H1 (cell line): Measurements from ENCODE around the gene DMC1. TPM values are rescaled to one million over a fixed set of nuclear protein-coding genes. Genes with fewer than 3 reads are reported as not detected.
A peak's percentile ranks its signal among the peaks of the same experiment; 100 is the strongest.

Experiments used
- ASH2L ChIP-seq: fragments of 200-600, 300-600 bp; sonication (generic); IDR thresholded peaks from one replicate; pipeline ENCODE4 v1.7.1; 2017; ENCODE audit warnings: low read length
- CBX5 ChIP-seq: fragments of 300-800, 300-1000 bp; sonication (generic); IDR thresholded peaks from 2 replicates; pipeline ENCODE4 v1.7.1; 2016; ENCODE audit warnings: antibody characterized with exemption, low read length, low read depth
- CBX8 ChIP-seq: fragments of 300-800, 300-1000 bp; sonication (generic); IDR thresholded peaks from 2 replicates; pipeline ENCODE4 v1.7.1; 2016; ENCODE audit warnings: low read depth, low read length, borderline replicate concordance
- CEBPB ChIP-seq: IDR thresholded peaks from 2 replicates; pipeline ENCODE4 v1.6.1; 2012; ENCODE audit warnings: low read depth, low read length
- CHD1 ChIP-seq: IDR thresholded peaks from 2 replicates; pipeline ENCODE4 v1.6.1; 2012; ENCODE audit warnings: low read depth, low read length, improper control_type of control experiment
- CHD2 ChIP-seq: IDR thresholded peaks from 2 replicates; pipeline ENCODE4 v1.6.1; 2012; ENCODE audit warnings: low read length, improper control_type of control experiment
- CTBP2 ChIP-seq: IDR thresholded peaks from 2 replicates; pipeline ENCODE4 v1.7.0; 2011; ENCODE audit warnings: borderline replicate concordance, mild to moderate bottlenecking, moderate library complexity, mixed read lengths, low read length; ENCODE audit not compliant: insufficient read depth, insufficient read length
- EGR1 ChIP-seq: IDR thresholded peaks from 2 replicates; pipeline ENCODE4 v1.6.1; 2011; ENCODE audit warnings: low read depth, low read length, borderline replicate concordance
- GABPA ChIP-seq: IDR thresholded peaks from 2 replicates; pipeline ENCODE4 v1.6.1; 2011; ENCODE audit warnings: mild to moderate bottlenecking, low read length, moderate library complexity, borderline replicate concordance; ENCODE audit not compliant: insufficient read depth
- HDAC6 ChIP-seq: IDR thresholded peaks from one replicate; pipeline ENCODE4 v1.7.1; 2012; ENCODE audit warnings: low read depth, mild to moderate bottlenecking, inconsistent platforms, low read length, moderate library complexity
- JUND ChIP-seq: IDR thresholded peaks from 2 replicates; pipeline ENCODE4 v1.6.1; 2011; ENCODE audit warnings: mild to moderate bottlenecking, improper control_type of control experiment, low read length
- KDM4A ChIP-seq: IDR thresholded peaks from one replicate; pipeline ENCODE4 v1.7.1; 2012; ENCODE audit warnings: low read depth, mild to moderate bottlenecking, moderate library complexity, low read length, inconsistent platforms; ENCODE audit not compliant: severe bottlenecking
- NRF1 ChIP-seq: IDR thresholded peaks from 2 replicates; pipeline ENCODE4 v1.6.1; 2011; ENCODE audit warnings: mild to moderate bottlenecking, low read depth, low read length, improper control_type of control experiment
- PHF8 ChIP-seq: fragments of 200-600 bp; sonication (generic); conservative IDR thresholded peaks from 2 replicates; pipeline ENCODE4 v1.7.1; 2012; ENCODE audit warnings: low read depth, mild to moderate bottlenecking, inconsistent platforms, low read length, moderate library complexity
- POLR2A ChIP-seq, 2 experiments: IDR thresholded peaks; 1 replicate in 1 of 2; 2 replicates in 1 of 2; pipeline ENCODE4 v1.6.1; 2011; ENCODE audit warnings: low read depth in 2 of 2, low read length in 2 of 2, mild to moderate bottlenecking in 2 of 2; ENCODE audit errors: control extremely low read depth in 1 of 2
- RAD21 ChIP-seq, 2 experiments: IDR thresholded peaks in 1 of 2; conservative IDR thresholded peaks in 1 of 2; 2 replicates each; pipeline ENCODE4 v1.6.1; 2011; ENCODE audit warnings: low read depth in 2 of 2, low read length in 2 of 2, improper control_type of control experiment in 1 of 2, inconsistent platforms in 1 of 2, mild to moderate bottlenecking in 1 of 2, moderate library complexity in 1 of 2
- SIN3A ChIP-seq, 2 experiments: IDR thresholded peaks in 1 of 2; conservative IDR thresholded peaks in 1 of 2; 2 replicates each; pipeline ENCODE4 v1.6.1; 2011 to 2012; ENCODE audit warnings: low read length in 2 of 2, improper control_type of control experiment in 1 of 2, low read depth in 1 of 2, mild to moderate bottlenecking in 1 of 2
- SIRT6 ChIP-seq: IDR thresholded peaks from one replicate; pipeline ENCODE4 v1.7.1; 2012; ENCODE audit warnings: low read length, inconsistent platforms
- SIX5 ChIP-seq: IDR thresholded peaks from 2 replicates; pipeline ENCODE4 v1.6.1; 2011; ENCODE audit warnings: mild to moderate bottlenecking, low read depth, low read length
- SP2 ChIP-seq: IDR thresholded peaks from 2 replicates; pipeline ENCODE4 v1.6.1; 2012; ENCODE audit warnings: mild to moderate bottlenecking, low read length, inconsistent platforms
- TAF1 ChIP-seq: IDR thresholded peaks from 2 replicates; pipeline ENCODE4 v1.6.1; 2011; ENCODE audit warnings: mild to moderate bottlenecking, low read depth, low read length
- TBP ChIP-seq: IDR thresholded peaks from 2 replicates; pipeline ENCODE4 v1.6.1; 2011; ENCODE audit warnings: low read depth, low read length, improper control_type of control experiment
- TEAD4 ChIP-seq: IDR thresholded peaks from 2 replicates; pipeline ENCODE4 v1.6.1; 2012; ENCODE audit warnings: low read depth, low read length, inconsistent platforms, mixed read lengths
- polyA plus RNA-seq, 7 experiments: library from polyadenylated mRNA; depleted of rRNA in 3 of 7; stranded (reverse) in 5 of 7; unstranded in 2 of 7; fragments of >200 nt in 5 of 7; fragments of 200-250 nt in 2 of 7; gene quantifications; 1 replicate in 5 of 7; 2 replicates in 1 of 7; 4 replicates in 1 of 7; pipeline versions ENCODE4 v1.2.1 to v1.2.3, GENCODE V29; 2011 to 2013; ENCODE audit warnings: missing spikeins in 2 of 7, mixed read lengths in 2 of 7
- total RNA-seq: library from RNA; stranded (reverse); fragmentation: NEBNext Ultra II Directional; extraction: Animal tissue kit (Norgen Biotek cat#: 25700); gene quantifications from 2 replicates; pipeline ENCODE4 v1.2.1, GENCODE V29; 2021
- TF ChIP-seq, protein P1 (sequence below): IDR thresholded peaks from 2 replicates; pipeline ENCODE4 v1.6.1; 2012; ENCODE audit warnings: inconsistent platforms

Gene DMC1
- total and polyA plus RNA-seq, 2 of the 8 experiments (the other 6 are each of a cell fraction or from before 2014, with no cell fraction given) = 3.8 to 7.2 TPM

DNA sequence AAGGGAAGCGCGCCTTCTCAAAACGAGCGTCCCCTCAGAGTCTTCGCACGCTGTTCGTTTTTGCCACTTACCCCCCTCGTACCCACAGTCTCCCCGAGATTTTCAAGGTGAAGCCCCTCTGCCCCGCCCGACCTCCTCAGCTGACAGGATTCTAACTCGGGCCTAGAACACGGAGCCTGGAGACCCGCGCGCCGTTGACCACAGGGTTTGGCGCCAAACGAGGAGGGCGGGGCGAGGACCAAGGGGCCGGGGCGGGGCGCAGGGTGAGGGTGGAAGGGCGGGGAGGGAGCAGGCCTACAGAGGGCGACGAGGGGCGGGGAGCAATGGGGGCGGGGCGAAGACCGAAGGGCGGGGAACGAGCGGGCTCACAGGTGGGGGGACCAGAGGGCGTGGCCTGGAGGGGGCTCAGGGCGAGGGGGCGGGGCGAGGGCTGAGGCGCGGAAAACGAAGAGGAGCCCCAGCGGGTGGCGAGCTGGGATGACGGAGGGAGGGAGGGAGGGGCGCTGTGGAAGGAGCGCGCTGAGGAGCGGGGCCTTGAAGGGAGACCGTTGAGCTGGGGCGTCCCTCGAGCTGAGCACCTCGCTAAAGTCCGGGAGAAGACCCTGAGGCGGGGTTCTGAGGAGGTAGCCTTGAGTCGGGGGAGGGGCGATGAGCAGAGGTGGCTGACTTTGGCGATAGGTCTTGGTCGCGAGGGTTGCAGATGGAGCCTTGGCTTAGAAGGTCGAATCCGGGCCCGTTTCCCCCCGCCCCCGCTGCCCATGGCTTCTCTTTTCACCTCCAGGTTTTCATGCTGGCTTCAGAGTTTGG, at the start of gene DMC1 (continued):
- no peak for TF ChIP-seq CBX5
- TF ChIP-seq TEAD4 = no peak
- no peak for TF ChIP-seq CEBPB
- peak; percentile 17; the same call in 1 of the 2 replicates for TF ChIP-seq JUND
- no peak for TF ChIP-seq SIRT6
- TF ChIP-seq GABPA = no peak
- no peak for TF ChIP-seq CBX8
- TF ChIP-seq CTBP2 = no peak
- TF ChIP-seq SP2 = no peak
- TF ChIP-seq KDM4A = peak; percentile 84
- TF ChIP-seq ASH2L = peak; percentile 1
- peak; percentile 61 for TF ChIP-seq PHF8
- no peak for TF ChIP-seq CHD2
- no peak for TF ChIP-seq SIN3A (conservative IDR thresholded peaks at IDR 0.05 in 1 of 2, IDR thresholded peaks at IDR 0.05 in 1 of 2; ENCODE audit: low read depth in 1 of 2, low read length in 2 of 2)
- TF ChIP-seq CHD1 = no peak
- no peak for TF ChIP-seq SIX5
- peak; percentile 70; the same call in 1 of the 2 replicates for TF ChIP-seq TAF1
- TF ChIP-seq HDAC6 = no peak
- TF ChIP-seq TBP = peak; percentile 26; the same call in 1 of the 2 replicates
- no peak for TF ChIP-seq NRF1
- peak; percentile 60; the same call in 1 of the 2 replicates for TF ChIP-seq EGR1
- peak; percentile 58 to 80 for TF ChIP-seq POLR2A (IDR thresholded peaks at IDR 0.05; ENCODE audit: control extremely low read depth in 1 of 2, low read depth in 2 of 2, low read length in 2 of 2)
- TF ChIP-seq, protein P1, sequence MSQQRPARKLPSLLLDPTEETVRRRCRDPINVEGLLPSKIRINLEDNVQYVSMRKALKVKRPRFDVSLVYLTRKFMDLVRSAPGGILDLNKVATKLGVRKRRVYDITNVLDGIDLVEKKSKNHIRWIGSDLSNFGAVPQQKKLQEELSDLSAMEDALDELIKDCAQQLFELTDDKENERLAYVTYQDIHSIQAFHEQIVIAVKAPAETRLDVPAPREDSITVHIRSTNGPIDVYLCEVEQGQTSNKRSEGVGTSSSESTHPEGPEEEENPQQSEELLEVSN = no peak
- no peak for TF ChIP-seq RAD21 (IDR thresholded peaks at IDR 0.05 in 1 of 2, conservative IDR thresholded peaks at IDR 0.05 in 1 of 2; ENCODE audit: low read depth in 2 of 2, low read length in 2 of 2)
